ENCODE measurements around the gene PDHB. TPM values are rescaled to one million over a fixed set of nuclear protein-coding genes. Genes with fewer than 3 reads are reported as not detected.

PDHB gene
- total and polyA plus RNA-seq, 5 donors from 2014 or later = 40.1 to 159 (median 120) TPM

DNA sequence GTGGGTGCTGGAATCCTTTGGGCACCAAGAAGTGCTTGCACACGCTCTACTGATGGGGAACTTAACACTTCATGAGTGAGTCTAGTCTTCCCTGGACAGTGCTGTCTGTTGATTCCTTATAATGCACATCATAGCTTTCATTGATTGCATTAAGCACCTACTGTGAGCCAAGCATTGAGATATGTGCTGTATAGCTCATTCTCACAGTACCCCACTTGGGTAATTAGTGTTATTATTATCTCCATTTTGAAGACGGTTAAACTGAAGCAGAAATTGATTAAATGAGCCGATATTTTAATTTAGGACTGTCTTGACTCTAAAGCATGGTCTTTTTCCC lies 504 bp upstream of the PDHB start:
- H3K4me3 Mint-ChIP-seq = peak overlapping the region; percentile 55 to 97 (median 94)
- H3K36me3 Mint-ChIP-seq = peaks cover 9% of the 10 kb centered on the region
- peak overlapping the region in 2 of 3 donors; percentile 92 to 97 for H3K27ac Mint-ChIP-seq
- H3K27me3 Mint-ChIP-seq = no peaks in the 10 kb centered on the region
- no peaks in the 10 kb centered on the region for H3K9me3 ChIP-seq (ENCODE audit: control insufficient read depth in 2 of 2, low read length in 2 of 2)
- peaks cover 0 to 36% (median 23%) of the 10 kb centered on the region in 4 donors for H3K4me1 Mint-ChIP-seq
- H3K4me1 ChIP-seq (ENCODE audit: control insufficient read depth, insufficient read depth, low read length, poor library complexity, severe bottlenecking) = peaks cover 17% of the 10 kb centered on the region
- ATAC-seq (ENCODE audit: low read depth in 2 of 2) (no peak), DNase-seq (no peak)
- H3K27ac ChIP-seq (ENCODE audit: insufficient read depth, low read length, poor library complexity, severe bottlenecking) = peak overlapping the region; percentile 86
- peak overlapping the region; percentile 72 for H3K4me3 ChIP-seq (ENCODE audit: low read depth, low read length)
- H3K27me3 ChIP-seq (ENCODE audit: control insufficient read depth, insufficient read depth, low read length) = no peaks in the 10 kb centered on the region
- no peaks in the 10 kb centered on the region for H3K9me3 Mint-ChIP-seq
- peaks cover 31% of the 10 kb centered on the region for H3K36me3 ChIP-seq (ENCODE audit: control insufficient read depth, insufficient read depth, low read length)

DNA sequence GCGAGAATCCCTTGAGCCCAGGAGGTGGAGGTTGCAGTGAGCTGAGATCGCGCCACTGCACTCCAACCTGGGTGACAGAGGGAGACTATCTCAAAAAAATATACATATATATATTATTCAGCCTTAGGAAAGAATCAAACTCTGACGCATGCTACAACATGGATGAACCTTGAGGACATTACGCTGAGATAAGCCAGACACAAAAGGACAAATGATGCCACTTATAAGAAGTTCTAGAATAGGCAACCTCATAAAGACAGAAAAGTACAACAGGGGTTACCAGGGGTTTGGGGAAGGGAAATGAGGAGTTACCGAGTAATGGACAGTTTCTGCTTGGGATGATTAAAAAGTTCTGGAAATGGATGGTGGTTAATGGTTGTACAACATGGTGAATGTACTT lies 727 bp downstream of the PDHB start:
- Mint-ChIP-seq H3K4me3 (peak overlapping the region; percentile 93 to 97 (median 96)), H3K27me3 (no peaks in the 10 kb centered on the region), H3K36me3 (peaks cover 19% of the 10 kb centered on the region), H3K4me1 (peaks cover 0 to 36% (median 23%) of the 10 kb centered on the region in 4 donors), H3K9me3 (no peaks in the 10 kb centered on the region), H3K27ac (peak overlapping the region; percentile 91 to 97 (median 94))
- DNase-seq = no peak
- Histone ChIP-seq H3K9me3 (ENCODE audit: control insufficient read depth in 2 of 2, low read length in 2 of 2) (no peaks in the 10 kb centered on the region), H3K4me3 (ENCODE audit: low read depth, low read length) (peak overlapping the region; percentile 86), H3K4me1 (ENCODE audit: control insufficient read depth, insufficient read depth, low read length, poor library complexity, severe bottlenecking) (peaks cover 17% of the 10 kb centered on the region), H3K36me3 (ENCODE audit: control insufficient read depth, insufficient read depth, low read length) (peaks cover 43% of the 10 kb centered on the region), H3K27ac (ENCODE audit: insufficient read depth, low read length, poor library complexity, severe bottlenecking) (peak overlapping the region; percentile 86), H3K27me3 (ENCODE audit: control insufficient read depth, insufficient read depth, low read length) (no peaks in the 10 kb centered on the region)
- no peak for ATAC-seq (ENCODE audit: low read depth in 2 of 2)

DNA sequence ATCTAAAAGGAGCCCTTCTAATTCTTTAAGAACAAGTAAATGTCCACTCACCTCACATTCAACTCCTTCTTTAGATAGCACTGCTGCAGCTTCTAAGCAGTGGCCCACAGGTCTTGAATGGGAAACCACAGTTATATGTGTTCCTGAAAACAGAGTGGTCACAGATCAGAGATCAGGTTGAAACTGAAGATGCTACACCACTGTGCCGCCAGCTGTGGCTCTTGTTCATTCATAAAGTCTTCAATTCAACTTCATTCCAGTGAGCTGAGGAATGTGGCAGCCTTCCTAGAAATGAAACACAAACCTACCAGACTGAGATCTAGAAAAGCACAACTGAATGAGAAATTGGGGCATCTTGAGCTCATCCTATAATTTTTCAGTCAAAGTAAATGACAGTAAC lies 4.0 kb downstream of the PDHB start:
- Mint-ChIP-seq H3K27ac (peak overlapping the region in 1 of 3 donors; percentile 32), H3K4me3 (no peak overlapping the region), H3K27me3 (no peaks in the 10 kb centered on the region), H3K36me3 (peaks cover 35% of the 10 kb centered on the region), H3K9me3 (no peaks in the 10 kb centered on the region), H3K4me1 (peaks cover 6 to 33% (median 22%) of the 10 kb centered on the region in 4 donors)
- ATAC-seq (ENCODE audit: low read depth in 2 of 2) (no peak), DNase-seq (no peak)
- Histone ChIP-seq H3K4me1 (ENCODE audit: control insufficient read depth, insufficient read depth, low read length, poor library complexity, severe bottlenecking) (peaks cover 17% of the 10 kb centered on the region), H3K4me3 (ENCODE audit: low read depth, low read length) (no peak overlapping the region), H3K36me3 (ENCODE audit: control insufficient read depth, insufficient read depth, low read length) (peaks cover 74% of the 10 kb centered on the region), H3K9me3 (ENCODE audit: control insufficient read depth in 2 of 2, low read length in 2 of 2) (no peaks in the 10 kb centered on the region), H3K27ac (ENCODE audit: insufficient read depth, low read length, poor library complexity, severe bottlenecking) (no peak overlapping the region), H3K27me3 (ENCODE audit: control insufficient read depth, insufficient read depth, low read length) (no peaks in the 10 kb centered on the region)

DNA sequence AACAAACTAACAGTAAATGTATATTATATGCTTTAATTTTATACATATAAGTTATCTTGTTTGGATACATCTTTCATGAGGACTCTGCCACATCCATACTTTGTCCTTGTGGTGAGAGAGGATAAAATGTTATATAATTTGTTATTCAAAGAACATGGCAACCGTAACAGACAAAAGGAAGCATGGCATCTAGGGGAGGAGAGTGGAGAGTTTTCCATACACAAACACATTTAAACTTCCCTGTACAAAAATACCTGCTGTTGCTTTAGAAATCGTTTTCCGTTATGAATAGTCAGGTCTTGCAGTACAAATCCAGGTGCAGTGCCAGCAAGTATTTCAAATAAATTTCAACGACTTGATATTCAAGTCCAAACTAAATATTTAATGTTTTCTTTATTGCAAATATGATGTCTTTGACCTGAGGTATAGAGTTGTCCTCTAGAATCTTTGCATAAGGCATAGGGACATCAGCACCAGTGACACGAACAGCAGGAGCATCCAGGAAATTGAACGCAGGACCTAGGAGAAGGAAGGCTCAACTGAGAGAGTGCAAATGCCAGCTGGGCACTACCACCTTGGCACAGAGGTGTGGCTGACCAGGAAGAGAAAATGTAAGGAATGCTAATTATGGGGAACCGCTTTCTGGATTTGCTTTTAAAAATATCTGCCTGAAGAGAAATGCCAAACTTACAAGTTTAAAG lies 5.8 kb downstream of the PDHB start:
- H3K36me3 ChIP-seq (ENCODE audit: control insufficient read depth, insufficient read depth, low read length) = peaks cover 88% of the 10 kb centered on the region
- Mint-ChIP-seq H3K4me3 (peak overlapping the region in 1 of 4 donors; percentile 45), H3K27ac (peak overlapping the region in 1 of 3 donors; percentile 64), H3K36me3 (peaks cover 39% of the 10 kb centered on the region), H3K27me3 (no peaks in the 10 kb centered on the region), H3K9me3 (no peaks in the 10 kb centered on the region), H3K4me1 (peaks cover 6 to 20% (median 12%) of the 10 kb centered on the region in 4 donors)
- ATAC-seq (ENCODE audit: low read depth in 2 of 2) = no peak
- H3K4me1 ChIP-seq (ENCODE audit: control insufficient read depth, insufficient read depth, low read length, poor library complexity, severe bottlenecking) = peaks cover 8% of the 10 kb centered on the region
- H3K27ac ChIP-seq (ENCODE audit: insufficient read depth, low read length, poor library complexity, severe bottlenecking) = no peak overlapping the region
- H3K4me3 ChIP-seq (ENCODE audit: low read depth, low read length) = no peak overlapping the region
- H3K27me3 ChIP-seq (ENCODE audit: control insufficient read depth, insufficient read depth, low read length) = no peaks in the 10 kb centered on the region
- DNase-seq = no peak
- H3K9me3 ChIP-seq (ENCODE audit: control insufficient read depth in 2 of 2, low read length in 2 of 2) = no peaks in the 10 kb centered on the region

DNA sequence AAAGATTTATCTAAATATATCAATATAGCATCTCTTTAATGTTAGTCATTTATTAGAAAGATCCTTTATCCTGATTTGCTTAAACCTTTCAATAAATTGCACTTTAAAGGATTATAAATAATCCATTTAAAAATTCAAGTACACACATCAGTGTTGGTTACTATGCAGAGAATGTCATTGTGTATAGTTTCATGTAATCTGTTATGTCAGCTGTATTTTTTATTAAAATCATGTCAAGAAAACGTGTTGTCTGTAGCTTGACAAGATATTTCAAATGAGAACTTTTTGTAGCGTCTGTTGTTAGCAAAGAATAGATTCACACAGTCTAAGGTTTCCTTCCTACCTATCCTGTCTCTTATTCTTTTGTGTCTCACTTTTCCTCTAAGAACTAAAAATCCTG lies 7.8 kb downstream of the PDHB start:
- peak overlapping the region in 1 of 3 donors; percentile 41 for H3K27ac Mint-ChIP-seq
- ATAC-seq (ENCODE audit: low read depth in 2 of 2) = no peak
- peaks cover 2% of the 10 kb centered on the region for H3K4me1 ChIP-seq (ENCODE audit: control insufficient read depth, insufficient read depth, low read length, poor library complexity, severe bottlenecking)
- H3K27me3 ChIP-seq (ENCODE audit: control insufficient read depth, insufficient read depth, low read length) = no peaks in the 10 kb centered on the region
- H3K4me3 ChIP-seq (ENCODE audit: low read depth, low read length) = no peak overlapping the region
- no peak overlapping the region for H3K27ac ChIP-seq (ENCODE audit: insufficient read depth, low read length, poor library complexity, severe bottlenecking)
- H3K27me3 Mint-ChIP-seq = no peaks in the 10 kb centered on the region
- no peaks in the 10 kb centered on the region for H3K9me3 Mint-ChIP-seq
- H3K9me3 ChIP-seq (ENCODE audit: control insufficient read depth in 2 of 2, low read length in 2 of 2) = no peaks in the 10 kb centered on the region
- peaks cover 40% of the 10 kb centered on the region for H3K36me3 Mint-ChIP-seq
- no peak overlapping the region for H3K4me3 Mint-ChIP-seq
- peaks cover 0 to 10% (median 5%) of the 10 kb centered on the region in 4 donors for H3K4me1 Mint-ChIP-seq
- no peak for DNase-seq
- peaks cover 88% of the 10 kb centered on the region for H3K36me3 ChIP-seq (ENCODE audit: control insufficient read depth, insufficient read depth, low read length)

DNA sequence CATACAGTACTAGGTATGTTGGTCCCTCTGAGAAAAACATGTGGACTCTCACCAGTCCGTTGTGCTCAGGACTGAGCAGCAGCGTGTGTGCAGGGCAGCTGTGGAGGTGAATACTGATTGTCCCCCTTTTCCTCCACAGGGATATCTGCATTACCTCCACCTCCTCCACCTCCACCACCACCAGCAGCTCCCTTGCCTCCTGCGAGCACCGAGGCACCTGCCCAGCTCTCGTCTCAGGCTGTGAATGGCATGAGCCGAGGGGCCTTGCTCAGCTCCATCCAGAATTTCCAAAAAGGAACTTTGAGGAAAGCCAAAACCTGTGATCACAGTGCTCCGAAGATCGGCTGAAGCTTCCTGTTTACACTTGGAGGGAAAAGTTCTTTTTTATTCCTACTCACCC lies 9.0 kb downstream of the PDHB start:
- H3K36me3 Mint-ChIP-seq = peaks cover 44% of the 10 kb centered on the region
- DNase-seq (no peak), ATAC-seq (ENCODE audit: low read depth in 2 of 2) (no peak)
- H3K4me1 ChIP-seq (ENCODE audit: control insufficient read depth, insufficient read depth, low read length, poor library complexity, severe bottlenecking) = no peaks in the 10 kb centered on the region
- peak overlapping the region in 1 of 3 donors; percentile 25 for H3K27ac Mint-ChIP-seq
- H3K27ac ChIP-seq (ENCODE audit: insufficient read depth, low read length, poor library complexity, severe bottlenecking) = no peak overlapping the region
- H3K4me1 Mint-ChIP-seq = peaks cover 4 to 10% (median 7%) of the 10 kb centered on the region in 4 donors
- no peaks in the 10 kb centered on the region for H3K9me3 ChIP-seq (ENCODE audit: control insufficient read depth in 2 of 2, low read length in 2 of 2)
- no peak overlapping the region for H3K4me3 ChIP-seq (ENCODE audit: low read depth, low read length)
- no peaks in the 10 kb centered on the region for H3K27me3 Mint-ChIP-seq
- peaks cover 76% of the 10 kb centered on the region for H3K36me3 ChIP-seq (ENCODE audit: control insufficient read depth, insufficient read depth, low read length)
- no peak overlapping the region for H3K4me3 Mint-ChIP-seq
- no peaks in the 10 kb centered on the region for H3K9me3 Mint-ChIP-seq
- H3K27me3 ChIP-seq (ENCODE audit: control insufficient read depth, insufficient read depth, low read length) = no peaks in the 10 kb centered on the region

DNA sequence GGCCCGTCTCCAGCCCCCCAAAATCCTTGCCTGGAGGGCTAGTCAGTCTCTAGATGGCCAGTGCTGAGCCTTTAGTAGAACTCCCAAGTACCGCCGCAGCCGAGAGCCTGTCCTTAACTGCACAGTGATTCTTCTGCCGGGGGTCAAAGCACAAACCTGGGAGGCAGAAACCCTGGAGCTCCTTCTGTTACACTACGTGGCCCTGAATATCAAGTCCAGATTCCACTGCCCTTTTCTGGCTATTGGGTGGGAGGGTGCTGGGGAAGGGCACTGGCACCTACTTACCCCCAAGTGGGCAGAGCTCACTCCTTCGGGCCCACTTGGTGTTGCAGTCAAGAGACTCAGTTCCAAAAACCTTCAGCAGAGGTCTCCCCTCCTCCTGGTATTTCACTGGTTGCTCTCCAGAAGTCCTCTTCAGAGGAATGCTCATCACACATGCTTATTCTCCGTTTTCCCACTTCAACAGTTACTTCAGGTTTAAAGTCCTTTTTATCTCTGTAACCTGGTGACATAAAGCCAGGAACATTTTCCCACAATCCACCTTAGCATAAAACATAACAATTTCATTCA lies 10.8 kb downstream of the PDHB start:
- DNase-seq (no peak), ATAC-seq (ENCODE audit: low read depth in 2 of 2) (no peak)
- Mint-ChIP-seq H3K9me3 (peaks cover 0 to 1% (median 0%) of the 10 kb centered on the region in 7 donors), H3K27ac (peak overlapping the region in 2 of 3 donors; percentile 13 to 33), H3K4me3 (no peak overlapping the region), H3K27me3 (no peaks in the 10 kb centered on the region), H3K36me3 (peaks cover 30% of the 10 kb centered on the region), H3K4me1 (peaks cover 4 to 16% (median 7%) of the 10 kb centered on the region in 4 donors)
- Histone ChIP-seq H3K9me3 (ENCODE audit: control insufficient read depth in 2 of 2, low read length in 2 of 2) (no peaks in the 10 kb centered on the region), H3K36me3 (ENCODE audit: control insufficient read depth, insufficient read depth, low read length) (peaks cover 58% of the 10 kb centered on the region), H3K4me1 (ENCODE audit: control insufficient read depth, insufficient read depth, low read length, poor library complexity, severe bottlenecking) (no peaks in the 10 kb centered on the region), H3K27me3 (ENCODE audit: control insufficient read depth, insufficient read depth, low read length) (no peaks in the 10 kb centered on the region), H3K27ac (ENCODE audit: insufficient read depth, low read length, poor library complexity, severe bottlenecking) (no peak overlapping the region), H3K4me3 (ENCODE audit: low read depth, low read length) (no peak overlapping the region)

DNA sequence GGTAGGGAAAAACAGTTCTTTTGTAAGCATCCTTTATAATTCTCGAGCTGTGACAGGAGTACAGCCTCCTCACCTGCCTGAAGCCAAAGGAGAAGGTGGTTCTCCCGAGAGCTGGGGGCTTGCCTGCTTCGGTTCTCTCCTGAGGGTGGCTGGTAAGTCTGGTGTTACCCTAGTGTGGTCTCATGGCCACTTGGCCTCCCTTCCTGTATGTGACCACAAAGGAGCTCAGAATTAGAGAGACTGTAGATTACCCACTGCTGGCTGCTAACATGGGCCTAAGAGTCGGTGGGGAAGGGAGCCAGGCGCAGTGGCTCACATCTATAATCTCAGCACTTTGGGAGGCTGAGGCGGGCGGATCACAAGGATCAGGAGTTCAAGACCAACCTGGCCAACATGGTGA lies 12.6 kb downstream of the PDHB start:
- peaks cover 4 to 16% (median 7%) of the 10 kb centered on the region in 4 donors for H3K4me1 Mint-ChIP-seq
- peaks cover 0 to 1% (median 0%) of the 10 kb centered on the region in 7 donors for H3K9me3 Mint-ChIP-seq
- no peak overlapping the region for H3K4me3 ChIP-seq (ENCODE audit: low read depth, low read length)
- DNase-seq (no peak), ATAC-seq (ENCODE audit: low read depth in 2 of 2) (no peak)
- no peak overlapping the region for H3K27ac Mint-ChIP-seq
- H3K4me1 ChIP-seq (ENCODE audit: control insufficient read depth, insufficient read depth, low read length, poor library complexity, severe bottlenecking) = no peaks in the 10 kb centered on the region
- no peaks in the 10 kb centered on the region for H3K27me3 ChIP-seq (ENCODE audit: control insufficient read depth, insufficient read depth, low read length)
- H3K9me3 ChIP-seq (ENCODE audit: control insufficient read depth in 2 of 2, low read length in 2 of 2) = no peaks in the 10 kb centered on the region
- no peaks in the 10 kb centered on the region for H3K27me3 Mint-ChIP-seq
- H3K36me3 ChIP-seq (ENCODE audit: control insufficient read depth, insufficient read depth, low read length) = peaks cover 41% of the 10 kb centered on the region
- H3K4me3 Mint-ChIP-seq = no peak overlapping the region
- H3K27ac ChIP-seq (ENCODE audit: insufficient read depth, low read length, poor library complexity, severe bottlenecking) = no peak overlapping the region
- H3K36me3 Mint-ChIP-seq = peaks cover 23% of the 10 kb centered on the region

All from CD4-positive, CD25-positive, alpha-beta regulatory T cell (primary cell).